Measurements from ENCODE around the gene ACVR1C. TPM values are rescaled to one million over a fixed set of nuclear protein-coding genes. Genes with fewer than 3 reads are reported as not detected.

The ACVR1C gene
- total RNA-seq, 1 donor from 2014 or later: 1.7 TPM

DNA sequence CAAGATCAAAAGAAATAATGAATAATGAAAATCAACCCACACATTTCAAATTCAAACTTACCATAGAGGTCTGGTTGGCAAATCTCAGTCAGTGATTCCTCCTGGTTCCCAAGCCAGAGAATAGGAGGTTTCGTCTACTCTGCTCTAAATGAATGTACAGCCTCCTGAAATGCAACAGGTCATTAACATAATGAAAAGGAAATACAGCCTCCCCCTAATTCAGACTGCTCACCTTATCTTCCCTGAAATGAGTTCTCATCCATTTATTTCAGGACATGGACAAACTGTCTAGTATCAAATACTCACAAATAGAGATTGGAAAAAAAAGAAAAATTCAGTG is 141.4 kb downstream of the ACVR1C start:
- ATAC-seq (no peak), DNase-seq (no peak)
- intact Hi-C loops (cut with DNase I): no loop called here
- H3K27me3 ChIP-seq (ENCODE audit: low read depth): no peaks in the 10 kb centered on the region
- no peak for TF ChIP-seq CTCF (IDR thresholded peaks at IDR 0.05)
- no peaks in the 10 kb centered on the region for H3K9me3 ChIP-seq
- H3K27ac ChIP-seq: no peak overlapping the region
- no peaks in the 10 kb centered on the region for H3K36me3 ChIP-seq
- H3K4me3 ChIP-seq: no peak overlapping the region
- no peaks in the 10 kb centered on the region for H3K4me1 ChIP-seq

- H3K27ac ChIP-seq: no peak overlapping the region
- DNase-seq (no peak), ATAC-seq (no peak)
- no peaks in the 10 kb centered on the region for H3K4me1 ChIP-seq
- no peaks in the 10 kb centered on the region for H3K9me3 ChIP-seq
- H3K4me3 ChIP-seq: no peak overlapping the region
- H3K36me3 ChIP-seq: no peaks in the 10 kb centered on the region
- TF ChIP-seq CTCF (IDR thresholded peaks at IDR 0.05): no peak
- H3K27me3 ChIP-seq (ENCODE audit: low read depth): no peaks in the 10 kb centered on the region
- intact Hi-C loops (cut with DNase I): no loop called here
Measured at GRCh38 chr2:157486596-157487270, 141.9 kb downstream of the ACVR1C start.

DNA sequence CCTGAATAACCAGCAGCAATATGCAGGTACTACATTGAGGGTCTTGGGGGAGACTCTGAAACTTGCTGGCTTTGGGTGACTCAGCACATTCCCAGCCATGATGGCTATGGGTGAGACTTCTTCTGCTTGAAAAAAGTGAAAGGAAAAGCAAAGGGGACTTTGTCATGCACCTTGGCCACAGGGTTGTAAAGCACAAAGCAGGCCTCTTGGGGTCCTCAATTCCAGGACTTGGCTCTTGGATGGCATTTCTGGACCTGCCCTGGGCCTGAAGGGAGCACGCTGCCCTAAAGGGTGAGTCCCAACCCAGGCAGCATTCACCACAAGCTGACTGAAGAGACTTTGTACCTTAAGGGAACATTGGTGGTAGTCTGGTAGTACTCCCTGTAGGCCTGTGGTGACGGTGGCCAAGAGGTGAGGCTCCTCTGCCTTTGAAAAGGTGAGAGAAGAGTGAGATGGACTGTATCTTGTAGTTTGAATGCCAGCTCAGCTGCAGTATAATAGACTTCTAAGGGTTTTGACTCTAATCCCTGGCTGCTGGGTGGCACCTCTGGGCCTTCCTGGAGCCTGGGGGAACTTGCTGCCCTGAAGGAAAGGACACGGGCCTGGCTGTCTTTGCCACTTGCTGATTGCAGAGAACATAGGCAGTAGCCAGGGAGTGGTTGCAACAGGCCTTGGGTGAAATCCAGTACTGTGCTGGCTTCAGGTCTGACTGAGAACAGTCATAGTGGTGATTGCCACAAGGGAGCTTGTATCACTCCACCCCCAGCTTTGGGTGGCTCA is 148.3 kb downstream of the ACVR1C start:
- Histone ChIP-seq H3K4me1 (peaks cover 6% of the 10 kb centered on the region), H3K27ac (no peak overlapping the region), H3K36me3 (no peaks in the 10 kb centered on the region), H3K9me3 (no peaks in the 10 kb centered on the region), H3K27me3 (ENCODE audit: low read depth) (no peaks in the 10 kb centered on the region), H3K4me3 (no peak overlapping the region)
- peak; percentile 81 to 84 for ATAC-seq
- intact Hi-C loops (cut with DNase I): no loop called here
- DNase-seq: peak; percentile 58
- no peak for TF ChIP-seq CTCF (IDR thresholded peaks at IDR 0.05)

DNA sequence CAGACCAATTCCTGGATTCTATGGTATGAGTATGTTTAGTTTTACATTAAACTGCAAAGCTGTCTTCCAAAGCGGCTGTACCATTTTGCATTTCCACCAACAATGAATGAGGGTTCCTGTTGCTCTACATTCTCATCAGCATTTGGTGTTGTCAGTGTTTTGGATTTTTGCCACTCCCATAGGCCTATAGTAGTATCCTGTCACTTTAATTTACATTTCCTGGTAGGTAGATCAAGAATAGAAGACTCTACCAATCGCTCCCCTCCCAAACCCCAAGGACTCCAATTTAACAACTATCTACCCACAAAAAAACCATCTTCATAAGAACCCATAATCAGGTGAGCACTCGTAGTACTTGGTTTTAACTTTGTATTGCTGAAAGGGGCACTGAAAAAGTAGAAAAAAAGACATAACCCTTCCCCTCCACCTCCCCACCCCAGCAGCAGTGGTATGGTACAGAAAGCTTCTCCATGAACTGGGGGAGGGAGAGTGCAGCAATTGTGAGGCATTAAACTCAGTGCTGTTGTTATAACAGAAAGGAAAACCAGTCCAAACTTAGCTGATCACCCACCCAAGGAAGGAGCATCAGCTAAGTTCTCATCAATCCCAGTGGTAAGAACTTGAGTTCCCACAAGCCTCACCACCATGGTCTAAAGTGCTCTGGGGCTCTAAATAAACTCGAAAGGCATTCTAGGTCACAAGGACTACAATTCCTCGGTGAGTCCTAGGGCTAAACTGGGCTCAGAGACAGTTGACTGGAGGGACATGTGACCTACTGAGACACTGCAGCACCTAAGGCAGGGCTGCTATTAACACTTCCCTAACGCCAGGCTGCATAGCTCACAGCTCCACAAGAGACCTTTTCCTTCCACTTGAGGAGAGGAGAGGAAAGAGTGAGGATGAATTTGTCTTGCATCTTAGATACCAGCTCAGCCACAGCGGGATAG is 149.3 kb downstream of the ACVR1C start:
- Histone ChIP-seq H3K27me3 (ENCODE audit: low read depth) (no peaks in the 10 kb centered on the region), H3K27ac (no peak overlapping the region), H3K9me3 (no peaks in the 10 kb centered on the region), H3K36me3 (no peaks in the 10 kb centered on the region), H3K4me3 (no peak overlapping the region), H3K4me1 (peaks cover 6% of the 10 kb centered on the region)
- DNase-seq: no peak
- intact Hi-C loops (cut with DNase I): no loop called here
- no peak for TF ChIP-seq CTCF (IDR thresholded peaks at IDR 0.05)
- peak; percentile 54 to 71 for ATAC-seq

GRCh38 chr2:157477919-157478318 is 150.7 kb downstream of the ACVR1C start:
- H3K36me3 ChIP-seq: no peaks in the 10 kb centered on the region
- peaks cover 6% of the 10 kb centered on the region for H3K4me1 ChIP-seq
- no peak for DNase-seq
- no peak overlapping the region for H3K27ac ChIP-seq
- H3K27me3 ChIP-seq (ENCODE audit: low read depth): no peaks in the 10 kb centered on the region
- no peaks in the 10 kb centered on the region for H3K9me3 ChIP-seq
- no peak for TF ChIP-seq CTCF (IDR thresholded peaks at IDR 0.05)
- ATAC-seq: no peak
- intact Hi-C loops (cut with DNase I): no loop called here
- no peak overlapping the region for H3K4me3 ChIP-seq
